Panc1 (cell line): Measurements from ENCODE around the gene PDZK1.

Experiments
- POLR2AphosphoS5 ChIP-seq: IDR thresholded peaks from 2 replicates; pipeline ENCODE4 v1.6.1; 2012; ENCODE audit warnings: mild to moderate bottlenecking, low read depth, low read length, moderate library complexity
- TF ChIP-seq, protein P1 (sequence below): fragments of 450-650 bp; IDR thresholded peaks from 2 replicates; pipeline ENCODE4 v1.5.1; 2017; ENCODE audit warnings: mild to moderate bottlenecking

DNA sequence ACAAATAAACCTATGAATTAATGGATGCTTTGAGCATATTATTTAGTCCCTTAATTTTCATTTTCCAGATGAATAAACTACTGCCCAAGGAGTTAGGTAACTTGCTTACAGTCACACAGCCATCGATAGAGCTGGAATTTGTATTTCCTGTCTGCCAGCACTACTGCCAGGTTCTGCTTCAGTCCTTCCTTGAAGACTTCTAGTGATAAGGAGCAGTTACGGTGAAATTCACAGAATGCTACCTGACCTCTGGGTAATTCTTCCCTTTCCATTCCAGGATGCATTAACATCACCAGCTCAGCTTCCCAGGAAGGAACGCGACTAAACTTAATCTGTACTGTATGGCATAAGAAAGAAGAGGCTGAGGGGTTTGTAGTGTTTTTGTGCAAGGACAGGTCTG lies 23.3 kb upstream of the PDZK1 start:
- TF ChIP-seq, protein P1, sequence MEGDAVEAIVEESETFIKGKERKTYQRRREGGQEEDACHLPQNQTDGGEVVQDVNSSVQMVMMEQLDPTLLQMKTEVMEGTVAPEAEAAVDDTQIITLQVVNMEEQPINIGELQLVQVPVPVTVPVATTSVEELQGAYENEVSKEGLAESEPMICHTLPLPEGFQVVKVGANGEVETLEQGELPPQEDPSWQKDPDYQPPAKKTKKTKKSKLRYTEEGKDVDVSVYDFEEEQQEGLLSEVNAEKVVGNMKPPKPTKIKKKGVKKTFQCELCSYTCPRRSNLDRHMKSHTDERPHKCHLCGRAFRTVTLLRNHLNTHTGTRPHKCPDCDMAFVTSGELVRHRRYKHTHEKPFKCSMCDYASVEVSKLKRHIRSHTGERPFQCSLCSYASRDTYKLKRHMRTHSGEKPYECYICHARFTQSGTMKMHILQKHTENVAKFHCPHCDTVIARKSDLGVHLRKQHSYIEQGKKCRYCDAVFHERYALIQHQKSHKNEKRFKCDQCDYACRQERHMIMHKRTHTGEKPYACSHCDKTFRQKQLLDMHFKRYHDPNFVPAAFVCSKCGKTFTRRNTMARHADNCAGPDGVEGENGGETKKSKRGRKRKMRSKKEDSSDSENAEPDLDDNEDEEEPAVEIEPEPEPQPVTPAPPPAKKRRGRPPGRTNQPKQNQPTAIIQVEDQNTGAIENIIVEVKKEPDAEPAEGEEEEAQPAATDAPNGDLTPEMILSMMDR = no peak
- TF ChIP-seq POLR2AphosphoS5 = no peak
